ENCODE measurements around the gene FHL3.

GRCh38 chr1:37998089-37998808, 7.1 kb downstream of the FHL3 start:
- TF ChIP-seq, protein P1, sequence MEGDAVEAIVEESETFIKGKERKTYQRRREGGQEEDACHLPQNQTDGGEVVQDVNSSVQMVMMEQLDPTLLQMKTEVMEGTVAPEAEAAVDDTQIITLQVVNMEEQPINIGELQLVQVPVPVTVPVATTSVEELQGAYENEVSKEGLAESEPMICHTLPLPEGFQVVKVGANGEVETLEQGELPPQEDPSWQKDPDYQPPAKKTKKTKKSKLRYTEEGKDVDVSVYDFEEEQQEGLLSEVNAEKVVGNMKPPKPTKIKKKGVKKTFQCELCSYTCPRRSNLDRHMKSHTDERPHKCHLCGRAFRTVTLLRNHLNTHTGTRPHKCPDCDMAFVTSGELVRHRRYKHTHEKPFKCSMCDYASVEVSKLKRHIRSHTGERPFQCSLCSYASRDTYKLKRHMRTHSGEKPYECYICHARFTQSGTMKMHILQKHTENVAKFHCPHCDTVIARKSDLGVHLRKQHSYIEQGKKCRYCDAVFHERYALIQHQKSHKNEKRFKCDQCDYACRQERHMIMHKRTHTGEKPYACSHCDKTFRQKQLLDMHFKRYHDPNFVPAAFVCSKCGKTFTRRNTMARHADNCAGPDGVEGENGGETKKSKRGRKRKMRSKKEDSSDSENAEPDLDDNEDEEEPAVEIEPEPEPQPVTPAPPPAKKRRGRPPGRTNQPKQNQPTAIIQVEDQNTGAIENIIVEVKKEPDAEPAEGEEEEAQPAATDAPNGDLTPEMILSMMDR (IDR thresholded peaks at IDR 0.05): no peak
- no peak for TF ChIP-seq POLR2AphosphoS5 (IDR thresholded peaks at IDR 0.05; ENCODE audit: low read depth, low read length)
- TF ChIP-seq TCF7L2 (IDR thresholded peaks at IDR 0.05; ENCODE audit: low read depth, low read length): no peak
- TF ChIP-seq, protein P2, sequence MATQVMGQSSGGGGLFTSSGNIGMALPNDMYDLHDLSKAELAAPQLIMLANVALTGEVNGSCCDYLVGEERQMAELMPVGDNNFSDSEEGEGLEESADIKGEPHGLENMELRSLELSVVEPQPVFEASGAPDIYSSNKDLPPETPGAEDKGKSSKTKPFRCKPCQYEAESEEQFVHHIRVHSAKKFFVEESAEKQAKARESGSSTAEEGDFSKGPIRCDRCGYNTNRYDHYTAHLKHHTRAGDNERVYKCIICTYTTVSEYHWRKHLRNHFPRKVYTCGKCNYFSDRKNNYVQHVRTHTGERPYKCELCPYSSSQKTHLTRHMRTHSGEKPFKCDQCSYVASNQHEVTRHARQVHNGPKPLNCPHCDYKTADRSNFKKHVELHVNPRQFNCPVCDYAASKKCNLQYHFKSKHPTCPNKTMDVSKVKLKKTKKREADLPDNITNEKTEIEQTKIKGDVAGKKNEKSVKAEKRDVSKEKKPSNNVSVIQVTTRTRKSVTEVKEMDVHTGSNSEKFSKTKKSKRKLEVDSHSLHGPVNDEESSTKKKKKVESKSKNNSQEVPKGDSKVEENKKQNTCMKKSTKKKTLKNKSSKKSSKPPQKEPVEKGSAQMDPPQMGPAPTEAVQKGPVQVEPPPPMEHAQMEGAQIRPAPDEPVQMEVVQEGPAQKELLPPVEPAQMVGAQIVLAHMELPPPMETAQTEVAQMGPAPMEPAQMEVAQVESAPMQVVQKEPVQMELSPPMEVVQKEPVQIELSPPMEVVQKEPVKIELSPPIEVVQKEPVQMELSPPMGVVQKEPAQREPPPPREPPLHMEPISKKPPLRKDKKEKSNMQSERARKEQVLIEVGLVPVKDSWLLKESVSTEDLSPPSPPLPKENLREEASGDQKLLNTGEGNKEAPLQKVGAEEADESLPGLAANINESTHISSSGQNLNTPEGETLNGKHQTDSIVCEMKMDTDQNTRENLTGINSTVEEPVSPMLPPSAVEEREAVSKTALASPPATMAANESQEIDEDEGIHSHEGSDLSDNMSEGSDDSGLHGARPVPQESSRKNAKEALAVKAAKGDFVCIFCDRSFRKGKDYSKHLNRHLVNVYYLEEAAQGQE (IDR thresholded peaks at IDR 0.05; ENCODE audit: insufficient read depth in 1 of 2, low read depth in 2 of 2, low read length in 1 of 2): no peak
